Islet of Langerhans (tissue), 1 donor: Measurements from ENCODE around the gene SHCBP1L.
A peak's percentile ranks its signal among the peaks of the same experiment; 100 is the strongest.
"Not testable (repeated sequence)": the region's sequence is repeated elsewhere in the genome, so short reads cannot be mapped to it uniquely, and the experiment has no call there.

Experiments used
- FAIRE-seq: peaks from one replicate; lab custom pipeline; 2011; peaks lifted over from hg19 to GRCh38; lab: Jason Lieb, UNC

The SHCBP1L gene

GRCh38 chr1:182965096-182965495 lies 12.1 kb upstream of the SHCBP1L start:
- FAIRE-seq: no peak

- FAIRE-seq: peak; percentile 94
These were observed 9.7 kb upstream of the SHCBP1L start for GRCh38 chr1:182962554-182963115.

- FAIRE-seq: no peak
These were observed 7.1 kb upstream of the SHCBP1L start for GRCh38 chr1:182960046-182960445.

- no peak for FAIRE-seq
These were observed 5.0 kb upstream of the SHCBP1L start for GRCh38 chr1:182957902-182958395.

GRCh38 chr1:182956708-182957365 lies 3.9 kb upstream of the SHCBP1L start:
- no peak for FAIRE-seq

- no peak for FAIRE-seq
These were observed 2.9 kb upstream of the SHCBP1L start for GRCh38 chr1:182955596-182956588.

DNA sequence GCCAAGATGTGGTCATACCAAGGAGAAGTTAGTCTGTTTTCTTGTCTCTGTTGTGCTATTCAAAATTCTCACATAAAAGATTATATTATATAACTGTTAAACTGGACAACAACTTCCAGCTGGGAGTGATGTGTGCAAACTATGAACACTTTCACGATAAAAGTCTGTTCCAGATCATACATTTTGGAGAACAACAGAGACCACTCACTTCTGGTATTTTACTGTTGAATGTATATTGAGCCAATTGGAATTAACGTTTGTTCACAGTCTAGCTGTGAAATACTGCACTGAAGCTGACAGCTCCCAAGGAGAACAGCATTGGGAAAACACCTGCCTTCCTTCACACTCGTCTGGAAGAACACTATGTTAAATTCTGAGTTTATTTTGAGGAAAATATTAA lies 860 bp upstream of the SHCBP1L start:
- no peak for FAIRE-seq

DNA sequence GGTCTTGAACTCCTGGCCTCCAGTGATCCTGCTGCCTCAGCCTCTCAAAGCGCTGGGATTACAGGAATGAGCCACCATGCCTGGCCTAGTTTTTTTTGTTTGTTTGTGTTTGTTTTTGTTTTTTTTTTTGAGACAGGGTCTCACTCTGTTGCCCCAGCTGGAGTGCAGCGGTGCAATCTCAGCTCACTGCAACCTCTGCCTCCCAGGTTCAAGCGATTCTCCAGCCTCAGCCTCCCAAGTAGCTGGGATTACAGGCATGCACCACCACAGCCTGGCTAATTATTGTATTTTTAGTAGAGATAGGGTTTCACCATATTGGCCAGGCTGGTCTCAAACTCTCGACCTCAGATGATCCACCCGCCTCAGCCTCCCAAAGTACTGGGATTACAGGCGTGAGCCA lies 9.6 kb downstream of the SHCBP1L start:
- FAIRE-seq: not testable (repeated sequence)

DNA sequence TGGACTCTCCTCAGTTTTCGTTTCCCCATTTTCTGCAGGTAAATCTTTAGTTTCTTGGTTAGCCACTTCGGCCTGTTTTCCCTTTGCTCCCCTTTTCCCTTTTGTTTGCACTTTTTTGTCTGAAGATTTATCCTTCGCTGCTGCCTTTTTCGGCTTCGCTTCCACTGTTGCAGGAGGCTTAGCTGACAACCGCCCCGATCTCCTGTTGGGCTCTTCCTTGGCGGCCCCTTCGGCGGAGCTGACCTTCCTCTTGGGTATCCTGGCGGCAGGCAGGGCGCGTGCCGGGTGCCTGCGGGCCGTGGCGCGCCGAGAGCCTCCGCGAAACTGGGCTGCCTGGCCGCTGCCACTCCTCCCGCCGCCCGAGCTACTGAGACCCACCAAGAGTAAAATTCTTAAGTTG lies 10.8 kb downstream of the SHCBP1L start:
- not testable (repeated sequence) for FAIRE-seq

- FAIRE-seq: no peak
These were observed 13.6 kb downstream of the SHCBP1L start for GRCh38 chr1:182939413-182939812.

GRCh38 chr1:182935716-182936115 lies 17.2 kb downstream of the SHCBP1L start:
- no peak for FAIRE-seq

DNA sequence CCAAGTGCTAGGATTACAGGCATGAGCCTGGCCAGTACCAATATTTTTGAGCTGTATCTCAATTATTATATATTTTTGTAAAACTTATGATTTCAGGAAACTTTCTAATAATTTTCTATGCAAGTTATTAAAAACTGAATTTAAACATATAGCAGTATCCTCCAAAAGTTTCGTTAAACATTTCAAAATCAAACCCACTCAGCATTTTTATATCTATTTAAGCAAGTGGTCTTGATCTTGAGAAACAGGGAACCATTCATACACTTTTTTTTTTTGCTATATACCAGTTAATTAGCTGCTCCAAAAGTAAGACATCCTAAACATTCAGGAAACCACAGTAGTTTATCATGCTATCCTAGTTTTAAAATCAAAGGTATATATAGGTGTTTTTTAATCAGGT lies 22.0 kb downstream of the SHCBP1L start:
- no peak for FAIRE-seq

GRCh38 chr1:182927693-182928433 lies 25.1 kb downstream of the SHCBP1L start:
- no peak for FAIRE-seq

- FAIRE-seq: no peak
These were observed 27.3 kb downstream of the SHCBP1L start for GRCh38 chr1:182925661-182926060.

GRCh38 chr1:182917378-182917777 lies 35.6 kb downstream of the SHCBP1L start:
- no peak for FAIRE-seq

DNA sequence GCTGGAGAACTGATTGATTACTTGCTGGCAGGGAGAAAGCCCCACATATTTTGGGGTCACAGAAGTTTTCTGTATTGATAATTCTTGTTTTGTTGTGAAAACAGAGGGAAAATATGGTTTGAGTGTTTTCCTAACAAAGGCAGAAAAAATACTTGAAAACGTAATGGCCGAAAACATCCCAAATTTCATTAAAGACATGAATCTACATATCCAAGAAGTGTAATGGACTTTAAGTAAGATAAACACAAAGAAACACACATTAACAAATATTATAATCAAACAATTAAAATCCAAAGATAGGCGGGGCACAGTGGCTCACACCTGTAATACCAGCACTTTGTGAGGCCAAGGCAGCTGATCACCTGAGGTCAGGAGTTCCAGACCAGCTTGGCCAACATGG lies 39.6 kb downstream of the SHCBP1L start:
- no peak for FAIRE-seq

GRCh38 chr1:182910143-182910542 lies 42.8 kb downstream of the SHCBP1L start:
- no peak for FAIRE-seq

DNA sequence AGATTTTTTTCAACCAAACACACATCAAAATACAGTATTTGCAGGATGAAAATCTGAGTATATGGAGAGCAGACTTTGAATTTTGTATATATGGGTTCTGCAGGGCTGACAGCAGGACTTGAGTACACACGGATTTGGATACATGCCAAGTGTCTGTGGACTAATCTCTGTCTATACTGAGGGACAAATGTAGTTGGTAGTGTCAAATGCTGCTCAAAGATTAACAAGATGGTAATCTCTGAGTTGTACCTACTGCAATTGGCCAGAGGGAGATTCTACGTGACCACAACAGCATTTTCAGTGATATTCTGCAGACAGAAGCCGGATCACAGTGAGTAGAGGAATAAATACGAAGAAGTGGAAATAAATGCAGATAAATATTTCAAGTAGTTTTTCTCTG lies 43.4 kb downstream of the SHCBP1L start:
- no peak for FAIRE-seq

- FAIRE-seq: no peak
These were observed 47.6 kb downstream of the SHCBP1L start for GRCh38 chr1:182905321-182905720.

- FAIRE-seq: not testable (repeated sequence)
These were observed 51.0 kb downstream of the SHCBP1L start for GRCh38 chr1:182901946-182902345.

DNA sequence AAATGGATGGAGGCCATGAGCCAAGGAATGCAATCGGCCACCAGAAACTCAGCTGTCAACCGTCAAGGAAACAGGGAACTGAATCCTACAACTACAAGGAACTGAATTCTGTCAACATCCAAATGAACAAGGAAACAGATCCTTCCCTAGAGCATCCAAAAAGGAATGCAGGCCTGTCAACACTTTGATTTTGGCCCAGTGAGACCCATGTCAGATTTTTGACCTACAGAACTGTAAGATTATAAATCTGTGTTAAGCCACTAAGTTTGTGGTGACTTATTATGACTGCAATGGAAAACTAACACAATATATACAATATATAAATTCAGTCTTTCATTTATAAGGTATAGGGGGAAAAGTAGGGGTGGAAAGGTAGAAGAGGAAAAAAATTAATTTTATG lies 55.3 kb downstream of the SHCBP1L start:
- no peak for FAIRE-seq

DNA sequence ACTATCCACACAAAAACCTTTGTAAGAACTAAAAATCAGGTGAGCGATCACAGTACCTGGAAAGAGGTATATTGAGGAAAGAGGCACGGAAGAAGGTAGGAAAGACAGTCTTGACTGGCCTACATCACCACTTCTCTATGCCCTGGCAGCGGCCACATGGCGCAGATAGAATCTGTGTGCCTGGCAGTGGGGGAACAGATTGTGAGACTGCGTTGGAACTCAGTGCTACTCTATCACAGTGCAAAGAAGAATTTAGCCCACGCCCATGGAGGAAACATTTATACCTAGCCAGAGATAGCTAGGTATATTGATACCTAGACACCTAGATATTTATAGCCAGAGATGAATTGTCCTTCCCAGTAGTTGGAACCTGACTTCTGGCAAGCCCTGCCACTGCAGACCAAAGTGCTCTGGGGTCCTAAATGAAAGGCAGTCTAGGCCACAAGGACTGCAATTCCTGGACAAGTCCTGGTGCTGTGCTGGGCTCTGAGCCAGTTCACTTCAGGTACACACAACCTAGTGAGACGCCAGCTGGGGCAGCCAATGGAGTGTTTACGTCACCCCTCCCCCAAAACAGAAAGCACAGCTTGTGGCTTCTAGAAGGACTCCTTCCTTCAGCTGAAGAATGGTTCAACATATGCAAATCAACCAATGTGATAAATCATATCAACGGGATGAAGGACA lies 61.9 kb downstream of the SHCBP1L start:
- FAIRE-seq: no peak
